Osteocyte (in vitro differentiated cells): ENCODE results near the gene PLEKHG3. TPM values are rescaled to one million over a fixed set of nuclear protein-coding genes. Genes with fewer than 3 reads are reported as not detected.

Experiments used
- DNase-seq: peaks from one replicate; pipeline ENCODE4 v3.0.0; 2021; ENCODE audit warnings: mixed read lengths; ENCODE audit not compliant: unreplicated experiment; ENCODE audit errors: extremely low spot score
- H3K27ac Mint-ChIP-seq: one replicate; pipeline ENCODE4 v1.8.0; 2021; ENCODE audit warnings: mild to moderate bottlenecking, mixed read lengths; ENCODE audit not compliant: unreplicated experiment
- H3K27me3 Mint-ChIP-seq: one replicate; pipeline ENCODE4 v1.8.0; 2021; ENCODE audit warnings: mixed read lengths; ENCODE audit not compliant: unreplicated experiment
- H3K36me3 Mint-ChIP-seq: one replicate; pipeline ENCODE4 v1.8.0; 2021; ENCODE audit warnings: mixed read lengths; ENCODE audit not compliant: unreplicated experiment
- H3K4me1 Mint-ChIP-seq: one replicate; pipeline ENCODE4 v1.8.0; 2021; ENCODE audit warnings: mixed read lengths; ENCODE audit not compliant: unreplicated experiment
- H3K4me3 Mint-ChIP-seq: one replicate; pipeline ENCODE4 v1.8.0; 2021; ENCODE audit warnings: mild to moderate bottlenecking, moderate library complexity, mixed read lengths; ENCODE audit not compliant: unreplicated experiment
- H3K9me3 Mint-ChIP-seq: one replicate; pipeline ENCODE4 v1.8.0; 2021; ENCODE audit warnings: mixed read lengths; ENCODE audit not compliant: unreplicated experiment
- CTCF ChIP-seq: fragments of 200-600 bp; sonication (generic); IDR thresholded peaks from 2 replicates; pipeline ENCODE4 v1.5.0; 2021; ENCODE audit warnings: antibody characterized with exemption, mild to moderate bottlenecking, moderate library complexity
- total RNA-seq: library from RNA; stranded (reverse); gene quantifications from 2 replicates; pipeline ENCODE4 v1.2.1, GENCODE V29; 2021

The PLEKHG3 gene
- total RNA-seq, 1 donor from 2014 or later = 96.3 TPM

- peaks cover 47% of the 10 kb centered on the region for H3K4me1 Mint-ChIP-seq
- no peak for TF ChIP-seq CTCF
These were observed 655 bp upstream of the PLEKHG3 start for GRCh38 chr14:64703395-64704142.

GRCh38 chr14:64704743-64705380, 638 bp downstream of the PLEKHG3 start:
- Mint-ChIP-seq H3K27ac (peak overlapping the region; percentile 81), H3K4me1 (peaks cover 59% of the 10 kb centered on the region)

More at GRCh38 chr14:64703395-64704142, 655 bp upstream of the PLEKHG3 start:
- Mint-ChIP-seq H3K4me3 (peak overlapping the region; percentile 84), H3K36me3 (no peaks in the 10 kb centered on the region), H3K9me3 (no peaks in the 10 kb centered on the region), H3K27me3 (peaks cover 5% of the 10 kb centered on the region), H3K27ac (peak overlapping the region; percentile 81)
- no peak for DNase-seq

GRCh38 chr14:64705381-64706118, 1.3 kb downstream of the PLEKHG3 start:
- H3K36me3 Mint-ChIP-seq = peaks cover 2% of the 10 kb centered on the region
- H3K4me1 Mint-ChIP-seq = peaks cover 63% of the 10 kb centered on the region
- no peak for TF ChIP-seq CTCF
- no peaks in the 10 kb centered on the region for H3K27me3 Mint-ChIP-seq
- no peaks in the 10 kb centered on the region for H3K9me3 Mint-ChIP-seq
- H3K4me3 Mint-ChIP-seq = peak overlapping the region; percentile 84
- no peak for DNase-seq
- H3K27ac Mint-ChIP-seq = peak overlapping the region; percentile 81

More at GRCh38 chr14:64704743-64705380, 638 bp downstream of the PLEKHG3 start:
- no peaks in the 10 kb centered on the region for H3K36me3 Mint-ChIP-seq
- TF ChIP-seq CTCF = no peak
- H3K27me3 Mint-ChIP-seq = no peaks in the 10 kb centered on the region
- no peaks in the 10 kb centered on the region for H3K9me3 Mint-ChIP-seq
- peak overlapping the region; percentile 84 for H3K4me3 Mint-ChIP-seq
- no peak for DNase-seq

- no peak for TF ChIP-seq CTCF
- Mint-ChIP-seq H3K27me3 (no peaks in the 10 kb centered on the region), H3K27ac (peak overlapping the region; percentile 81), H3K4me1 (peaks cover 66% of the 10 kb centered on the region), H3K4me3 (peak overlapping the region; percentile 84), H3K9me3 (no peaks in the 10 kb centered on the region), H3K36me3 (peaks cover 5% of the 10 kb centered on the region)
- no peak for DNase-seq
These were observed 1.9 kb downstream of the PLEKHG3 start for GRCh38 chr14:64706119-64706592.
